MM.1S (cell line): ENCODE data around the gene TNRC6A.

Source experiments
- CTCF ChIP-seq: fragments of 300-600 bp; sonication (generic); IDR thresholded peaks from 2 replicates; pipeline ENCODE4 v1.5.1; 2016; ENCODE audit warnings: antibody characterized with exemption, low read length, mixed read lengths
- EZH2 ChIP-seq: fragments of 300-600 bp; sonication (generic); optimal IDR thresholded peaks from 2 replicates; pipeline ENCODE3; 2017; ENCODE audit warnings: low read depth, mild to moderate bottlenecking, antibody characterized with exemption, low read length, mixed read lengths

GRCh38 chr16:24820522-24820921, 91.1 kb downstream of the TNRC6A start:
- TF ChIP-seq CTCF, result no peak
- no peak for TF ChIP-seq EZH2
